GM21390 (cell line): Measurements from ENCODE around the gene IFT88.

ENCODE experiments used
- ATAC-seq: cut with Tn5 transposase; IDR thresholded peaks from one replicate; pipeline ENCODE4 v1.9.1; 2021; ENCODE audit not compliant: unreplicated experiment

Gene IFT88

GRCh38 chr13:20714161-20714560 lies 147.2 kb downstream of the IFT88 start:
- no peak for ATAC-seq

GRCh38 chr13:20714563-20715329 lies 147.8 kb downstream of the IFT88 start:
- ATAC-seq = no peak

DNA sequence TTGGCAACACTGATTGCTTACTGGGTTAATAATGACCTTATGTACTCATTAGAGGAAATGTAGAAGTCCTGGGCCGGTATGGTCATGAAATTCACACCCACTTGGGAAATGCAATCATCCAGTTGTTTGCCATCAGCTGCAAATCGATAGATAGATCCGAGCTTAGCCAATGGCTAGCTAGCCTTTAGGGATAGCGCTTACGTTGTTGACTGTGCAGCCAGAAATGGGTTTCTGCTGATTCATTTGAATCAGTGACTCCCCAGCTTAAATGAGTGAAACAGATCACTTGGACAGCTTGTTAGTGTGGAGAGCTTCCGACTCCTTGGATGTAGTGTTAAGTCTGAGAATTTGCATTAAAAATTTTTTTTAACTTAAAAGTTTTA lies 148.4 kb downstream of the IFT88 start:
- ATAC-seq = no peak

DNA sequence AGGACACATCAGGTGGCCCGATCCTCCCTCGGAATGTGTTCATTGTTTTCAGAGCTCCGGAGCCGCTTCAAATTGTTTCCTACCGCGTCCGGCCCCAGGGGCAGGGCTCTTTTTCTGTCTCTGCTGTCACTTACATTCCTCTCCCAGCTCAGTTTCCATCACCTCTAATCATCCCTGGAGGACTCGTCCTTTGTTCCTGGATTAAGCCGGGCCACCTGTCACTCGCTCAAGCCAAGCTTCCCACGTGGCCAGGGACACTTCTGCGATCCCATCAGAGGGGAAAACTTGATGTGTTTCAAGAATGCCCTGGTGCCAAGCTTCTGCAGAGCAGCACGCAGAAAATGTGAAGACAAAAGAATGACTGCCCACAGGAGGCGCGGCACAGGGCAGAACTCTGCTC lies 150.0 kb downstream of the IFT88 start:
- no peak for ATAC-seq

DNA sequence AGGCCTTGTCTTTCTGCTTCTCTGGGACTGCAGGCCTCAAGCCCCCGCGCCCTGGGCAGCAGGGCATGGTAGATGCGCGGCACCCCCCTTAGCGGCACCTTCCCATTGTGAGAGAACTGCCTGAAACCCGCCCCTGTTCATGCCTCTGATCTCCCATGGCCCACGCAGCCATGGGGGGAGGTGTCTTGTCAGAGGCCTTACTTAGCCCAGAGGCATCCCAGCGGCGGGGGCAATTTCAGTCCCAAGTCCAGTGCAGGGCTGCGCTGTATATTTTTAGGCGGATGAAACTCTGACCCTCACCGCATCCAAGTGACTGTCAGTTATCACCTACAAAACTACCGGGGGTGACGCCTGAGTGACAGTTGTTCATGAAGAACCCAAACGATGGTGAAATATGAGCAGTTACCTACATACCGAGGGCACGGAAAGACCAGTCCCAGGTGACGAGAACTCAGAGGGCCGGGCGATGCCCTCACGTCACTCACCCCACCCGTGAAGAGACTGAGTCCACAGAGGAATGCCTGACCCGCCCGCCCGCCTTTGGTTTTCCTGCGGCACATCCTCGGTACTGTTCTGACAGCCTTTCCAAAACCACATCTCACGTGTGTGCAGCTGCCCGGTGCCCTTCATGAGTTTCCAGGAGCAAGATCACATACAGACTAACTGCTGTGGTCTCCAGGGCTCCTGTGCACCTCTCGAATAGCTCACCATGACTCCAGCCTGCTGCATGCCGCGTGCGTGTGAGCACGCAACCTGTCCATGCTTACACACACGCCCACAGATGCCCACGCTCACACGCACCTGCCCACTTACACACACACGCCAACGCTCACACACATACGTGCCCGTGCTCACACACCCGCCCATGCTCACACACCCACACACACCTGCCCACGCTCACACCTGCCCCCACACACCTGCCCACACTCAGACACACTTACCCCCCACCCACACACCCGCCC lies 150.9 kb downstream of the IFT88 start:
- no peak for ATAC-seq

- ATAC-seq = no peak
Observed at GRCh38 chr13:20718958-20719566, 152.1 kb downstream of the IFT88 start.

GRCh38 chr13:20719783-20720182 lies 152.8 kb downstream of the IFT88 start:
- ATAC-seq = no peak

DNA sequence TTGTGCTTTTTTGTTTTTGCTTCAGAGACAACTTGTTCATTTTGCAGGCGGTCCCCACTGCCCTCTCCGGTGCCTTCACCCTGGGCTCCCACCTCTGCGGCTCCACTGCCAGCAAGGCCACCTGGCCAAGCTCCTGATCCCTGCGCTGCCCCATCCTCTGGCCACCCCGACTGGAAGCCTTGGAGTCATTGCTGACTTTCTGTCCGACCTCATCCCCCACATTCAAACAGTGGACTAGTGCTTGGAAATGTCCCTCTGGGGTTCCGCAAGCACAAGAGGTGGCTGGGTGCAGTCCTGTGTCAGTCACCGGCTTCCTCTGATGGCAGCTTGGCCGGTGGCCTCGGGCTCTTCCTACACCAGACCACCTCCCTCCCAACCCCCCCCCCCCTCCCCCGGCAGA lies 153.5 kb downstream of the IFT88 start:
- ATAC-seq = no peak

DNA sequence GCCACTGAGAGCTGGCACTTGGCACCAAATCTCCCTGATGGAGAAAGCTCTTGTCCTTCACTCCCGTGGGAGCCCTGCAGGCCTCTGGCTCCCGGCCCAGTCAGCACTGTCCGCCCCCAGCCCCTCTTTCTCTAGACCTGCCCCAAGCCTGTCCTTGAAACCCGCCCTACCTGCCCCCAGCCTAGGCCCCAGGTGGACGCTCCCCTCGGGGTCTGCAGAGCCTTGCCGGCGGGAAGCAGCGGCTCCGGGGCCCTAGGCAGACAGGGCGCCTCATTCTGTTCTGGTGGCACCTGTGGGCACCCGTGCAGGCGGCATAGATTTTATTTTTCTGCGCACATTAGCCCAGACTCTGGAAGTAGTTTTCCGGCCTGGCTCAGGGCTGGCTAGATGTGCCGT lies 154.1 kb downstream of the IFT88 start:
- ATAC-seq = no peak

DNA sequence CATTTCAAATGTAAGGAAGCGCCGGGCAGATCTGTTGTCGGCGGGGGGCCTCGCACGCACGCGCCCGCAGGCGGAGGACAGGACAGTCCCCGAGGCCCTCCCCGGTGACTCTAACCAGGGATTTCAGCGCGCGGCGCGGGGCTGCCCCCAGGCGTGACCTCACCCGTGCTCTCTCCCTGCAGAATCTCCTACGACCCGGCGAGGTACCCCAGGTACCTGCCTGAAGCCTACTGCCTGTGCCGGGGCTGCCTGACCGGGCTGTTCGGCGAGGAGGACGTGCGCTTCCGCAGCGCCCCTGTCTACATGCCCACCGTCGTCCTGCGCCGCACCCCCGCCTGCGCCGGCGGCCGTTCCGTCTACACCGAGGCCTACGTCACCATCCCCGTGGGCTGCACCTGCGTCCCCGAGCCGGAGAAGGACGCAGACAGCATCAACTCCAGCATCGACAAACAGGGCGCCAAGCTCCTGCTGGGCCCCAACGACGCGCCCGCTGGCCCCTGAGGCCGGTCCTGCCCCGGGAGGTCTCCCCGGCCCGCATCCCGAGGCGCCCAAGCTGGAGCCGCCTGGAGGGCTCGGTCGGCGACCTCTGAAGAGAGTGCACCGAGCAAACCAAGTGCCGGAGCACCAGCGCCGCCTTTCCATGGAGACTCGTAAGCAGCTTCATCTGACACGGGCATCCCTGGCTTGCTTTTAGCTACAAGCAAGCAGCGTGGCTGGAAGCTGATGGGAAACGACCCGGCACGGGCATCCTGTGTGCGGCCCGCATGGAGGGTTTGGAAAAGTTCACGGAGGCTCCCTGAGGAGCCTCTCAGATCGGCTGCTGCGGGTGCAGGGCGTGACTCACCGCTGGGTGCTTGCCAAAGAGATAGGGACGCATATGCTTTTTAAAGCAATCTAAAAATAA lies 154.7 kb downstream of the IFT88 start:
- ATAC-seq = no peak

- ATAC-seq = no peak
Observed at GRCh38 chr13:20727856-20728255, 160.9 kb downstream of the IFT88 start.

DNA sequence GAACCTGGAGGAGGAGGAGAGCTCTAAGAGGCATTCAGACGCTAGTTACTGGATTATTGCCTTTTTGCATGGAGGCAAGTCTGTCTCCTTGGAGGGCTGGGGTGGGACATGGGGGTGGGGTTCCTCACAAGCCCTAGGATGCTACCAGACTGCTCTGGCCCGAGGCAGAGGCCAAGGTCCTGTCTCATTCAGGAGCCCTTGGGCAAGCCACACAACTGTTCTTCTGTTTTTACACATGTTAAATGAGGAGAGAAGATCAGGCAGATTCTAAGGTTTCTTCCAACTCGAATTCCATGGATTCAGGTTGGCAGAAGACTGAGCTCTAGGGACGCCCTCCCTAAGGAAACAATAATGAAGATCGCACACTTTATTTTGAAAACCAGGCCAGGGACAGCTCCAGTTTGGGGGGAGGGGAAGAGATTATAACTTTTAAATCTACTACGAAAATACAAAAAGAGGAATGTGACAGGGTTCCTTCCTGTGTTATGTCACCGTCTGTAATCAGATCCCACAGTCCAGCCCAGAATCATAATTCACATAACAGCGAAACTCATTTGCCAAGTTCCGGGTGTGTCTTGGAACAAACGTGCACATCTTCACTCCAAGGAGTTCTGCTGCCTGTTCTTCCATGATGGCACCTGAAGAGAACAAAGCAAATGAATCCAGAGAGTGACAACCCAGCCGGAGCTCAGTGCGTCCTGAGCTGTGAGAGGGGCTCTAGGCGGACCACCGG lies 161.8 kb downstream of the IFT88 start:
- no peak for ATAC-seq

DNA sequence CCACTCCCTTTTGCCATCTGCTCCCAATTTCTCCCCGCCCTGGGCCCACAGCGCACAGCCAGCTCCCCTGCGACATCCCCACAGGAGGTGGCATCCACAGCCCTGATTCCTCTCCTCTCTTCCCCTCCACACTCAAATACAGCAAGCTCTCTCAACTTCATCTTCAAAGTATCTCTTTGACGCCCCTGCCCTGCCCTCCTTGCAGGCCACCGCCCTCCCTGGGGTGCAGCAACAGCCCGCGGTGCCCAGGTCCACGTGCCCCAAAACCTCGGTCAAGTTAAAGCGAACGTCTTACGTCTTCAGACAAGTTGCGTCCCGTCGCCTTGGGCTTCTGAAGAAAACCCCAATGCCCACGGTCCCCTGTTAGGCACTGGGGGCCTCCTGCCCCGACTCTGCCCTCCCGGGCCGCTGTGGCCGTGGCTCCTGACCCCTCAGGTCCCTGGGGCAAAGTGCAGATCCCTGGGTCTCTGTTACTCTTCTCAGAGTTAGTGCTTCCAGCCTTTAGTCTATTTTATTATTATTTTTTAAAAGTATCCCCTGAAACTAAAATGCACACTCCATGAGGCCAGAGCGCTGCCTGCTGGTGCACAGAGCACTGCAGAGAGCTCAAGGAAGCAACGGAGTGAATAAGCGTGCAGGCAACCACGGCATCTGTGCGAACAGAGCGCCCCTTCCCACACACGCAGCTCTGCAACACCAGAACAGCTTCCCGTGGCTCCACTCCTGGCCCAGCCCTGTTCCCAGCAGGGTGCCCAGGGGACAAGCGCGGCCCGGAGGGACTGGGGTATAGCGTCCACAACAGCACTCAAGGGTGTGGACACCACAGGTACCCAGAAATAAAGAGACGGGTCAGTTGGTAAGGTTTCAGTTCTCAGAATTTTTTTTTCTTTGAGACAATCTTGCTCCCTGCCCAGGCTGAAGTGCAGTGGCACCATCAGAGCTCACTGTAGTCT lies 163.0 kb downstream of the IFT88 start:
- no peak for ATAC-seq

GRCh38 chr13:20738616-20739015 lies 171.7 kb downstream of the IFT88 start:
- ATAC-seq = no peak

DNA sequence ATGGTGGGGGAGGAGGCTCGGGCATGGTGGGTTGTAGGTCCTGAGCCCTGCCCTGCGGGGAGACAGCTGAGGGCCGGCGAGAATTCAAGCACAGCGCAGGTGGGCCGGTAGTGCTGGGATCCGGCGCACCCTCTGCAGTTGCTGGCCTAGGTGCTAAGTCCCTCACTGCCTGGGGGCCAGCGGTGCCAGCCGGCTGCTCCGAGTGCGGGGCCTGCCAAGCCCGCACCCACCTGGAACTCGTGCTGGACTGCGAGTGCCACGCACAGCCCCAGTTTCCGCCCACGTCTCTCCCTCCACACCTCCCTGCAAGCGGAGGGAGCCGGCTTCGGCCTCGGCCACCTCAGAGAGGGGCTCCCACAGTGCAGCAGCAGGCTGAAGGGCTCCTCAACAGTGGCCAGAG lies 173.1 kb downstream of the IFT88 start:
- ATAC-seq = no peak
